Activated effector memory CD4-positive, alpha-beta T cell treated with anti-CD3 and anti-CD28 coated beads, Interleukin-2, amount 50 U/mL, for 16 hours (primary cell): ENCODE data around the gene SUPT6H.
A peak's percentile ranks its signal among the peaks of the same experiment; 100 is the strongest.

Experiments used
- DNase-seq: peaks from one replicate; pipeline ENCODE4 v3.0.0-alpha.2; 2020

SUPT6H gene

DNA sequence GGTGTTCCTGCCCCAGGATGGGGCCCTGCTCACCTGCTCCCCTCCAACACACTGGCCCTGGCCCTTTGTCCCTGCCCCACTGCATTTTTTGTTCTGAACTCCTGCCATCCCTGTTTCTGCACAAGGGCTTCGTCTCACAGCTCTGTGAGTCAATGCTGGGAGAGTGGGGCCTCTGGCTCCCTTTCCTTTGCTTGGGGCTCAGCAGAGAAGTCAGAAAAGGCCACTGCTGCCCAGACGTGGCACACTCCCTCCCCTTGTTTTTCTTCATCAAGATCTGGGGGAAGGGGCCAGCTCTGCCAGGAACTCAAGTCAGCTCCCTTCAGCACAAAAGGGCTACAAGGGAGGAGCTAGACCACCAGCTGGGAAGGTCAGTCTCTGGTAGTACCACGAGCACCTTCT, 40.7 kb downstream of the SUPT6H start:
- DNase-seq, result no peak

DNA sequence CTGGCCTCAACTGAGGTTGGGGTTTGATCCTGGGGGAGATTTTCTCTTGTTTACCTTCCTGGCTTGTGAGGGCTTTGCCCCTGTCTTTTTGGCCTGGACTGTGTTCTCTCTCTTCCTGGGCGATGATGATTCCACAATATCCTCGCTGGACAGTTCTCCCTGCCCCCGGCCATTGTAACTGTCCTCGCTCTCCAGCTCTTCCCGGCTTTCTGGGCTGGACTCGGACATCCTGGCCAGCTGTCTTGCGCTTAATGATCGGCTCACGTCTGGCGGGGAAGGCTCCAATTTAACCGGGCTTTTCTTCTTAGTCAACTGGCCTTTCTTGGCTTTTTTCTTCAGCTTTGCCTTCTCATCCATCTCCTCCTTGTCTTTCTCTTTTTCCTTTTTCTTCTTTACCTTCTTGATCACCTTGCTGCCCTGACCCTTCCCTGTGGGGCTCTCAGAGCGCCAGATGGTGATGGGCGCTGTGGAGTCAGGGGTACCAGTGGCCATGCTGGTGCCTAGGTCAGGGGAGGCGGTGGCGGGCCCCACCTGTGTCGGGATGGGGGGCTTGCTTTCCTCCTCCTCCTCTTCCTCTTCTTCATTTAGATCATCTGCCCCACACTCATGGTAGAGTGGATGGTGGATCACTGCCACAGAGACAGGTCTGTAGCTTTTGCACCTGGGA, 41.7 kb downstream of the SUPT6H start:
- DNase-seq, result no peak

DNA sequence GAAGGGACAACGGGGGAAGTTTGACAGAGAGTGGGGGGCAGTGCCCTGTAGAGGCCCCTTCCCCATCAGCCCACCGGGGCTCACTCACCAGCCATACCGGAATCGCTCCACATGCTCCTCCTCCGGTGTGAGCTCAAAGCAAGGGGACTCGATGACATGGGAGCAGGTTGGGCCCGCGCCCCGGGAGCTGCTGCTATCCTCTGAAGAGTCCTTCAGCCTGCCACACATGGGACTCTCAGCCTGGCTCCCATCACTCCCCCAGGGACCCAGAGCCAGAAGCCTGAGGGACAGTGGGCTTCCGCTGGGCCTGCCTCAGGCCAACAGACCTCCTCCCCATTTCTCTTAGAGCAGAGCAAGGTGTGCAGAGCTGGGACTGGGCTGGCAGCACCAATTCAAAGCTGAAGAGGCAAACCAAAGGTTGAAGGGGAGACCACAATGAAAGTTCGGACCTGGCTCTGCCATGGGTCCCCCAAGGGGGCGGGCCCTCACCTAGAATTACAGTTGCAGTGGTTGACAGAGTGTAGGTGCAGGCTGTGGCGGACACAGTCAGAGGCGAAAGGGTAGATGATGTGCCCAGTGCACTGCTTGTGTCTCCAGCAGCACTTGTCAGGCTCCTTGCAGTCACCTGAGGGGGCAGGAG, 42.3 kb downstream of the SUPT6H start:
- DNase-seq, result no peak

DNA sequence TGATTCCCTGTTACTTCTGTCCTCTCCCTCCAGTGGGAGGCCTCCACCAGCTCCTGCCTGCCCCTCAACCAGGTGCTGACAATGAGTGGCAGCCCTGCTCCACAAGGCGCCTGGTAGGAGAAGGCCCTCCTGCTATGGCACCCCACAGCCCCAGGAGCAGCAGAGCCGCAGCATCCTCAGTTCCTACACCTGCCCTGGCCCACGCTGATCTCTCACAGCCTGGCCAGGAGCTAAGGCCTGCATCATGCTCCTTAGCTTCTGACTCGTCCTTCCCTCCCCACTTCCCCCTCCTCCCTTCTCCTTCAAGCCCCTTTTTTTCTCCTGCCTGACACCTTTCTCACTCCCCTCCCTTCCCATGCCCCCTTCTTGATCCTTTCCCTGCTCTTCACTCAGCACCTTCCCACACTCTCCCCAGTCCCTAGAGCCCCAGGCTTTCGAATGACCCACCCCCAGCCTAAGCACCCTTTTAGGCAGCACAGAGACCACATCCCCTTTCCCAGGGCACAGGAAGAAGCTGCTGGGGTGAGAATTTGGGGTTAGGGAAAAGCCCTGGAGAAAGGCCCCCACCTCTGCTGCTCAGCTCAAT, 43.2 kb downstream of the SUPT6H start:
- no peak for DNase-seq

DNA sequence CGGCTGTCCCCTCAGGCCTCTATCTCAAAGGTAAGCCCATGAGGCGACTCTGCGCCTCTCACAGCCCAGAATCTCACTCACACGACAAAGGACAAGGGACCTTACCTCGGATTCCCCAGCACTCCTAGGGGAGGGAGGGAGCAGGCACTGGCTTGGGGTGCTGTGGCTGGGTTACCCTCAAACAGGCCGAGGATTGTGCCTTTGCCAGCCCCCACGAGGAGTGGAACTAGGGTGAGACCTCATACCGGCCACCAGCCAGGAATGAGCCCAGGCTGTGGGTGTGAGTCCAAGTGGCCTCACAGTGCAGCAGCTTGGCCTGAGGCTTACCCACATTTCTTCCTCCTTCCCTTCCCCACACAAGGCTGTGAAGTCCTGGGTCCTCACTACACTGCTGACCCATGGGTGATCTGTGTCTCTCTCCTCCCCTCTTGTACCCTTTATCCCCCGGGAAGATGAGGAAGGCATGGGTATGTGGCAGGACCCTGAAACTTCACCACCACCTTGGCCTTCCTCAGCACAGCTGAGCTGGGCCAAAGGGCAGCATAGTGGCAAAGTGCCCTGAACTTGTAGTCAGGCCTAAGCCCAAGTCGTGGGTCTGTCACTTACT, 43.8 kb downstream of the SUPT6H start:
- no peak for DNase-seq

DNA sequence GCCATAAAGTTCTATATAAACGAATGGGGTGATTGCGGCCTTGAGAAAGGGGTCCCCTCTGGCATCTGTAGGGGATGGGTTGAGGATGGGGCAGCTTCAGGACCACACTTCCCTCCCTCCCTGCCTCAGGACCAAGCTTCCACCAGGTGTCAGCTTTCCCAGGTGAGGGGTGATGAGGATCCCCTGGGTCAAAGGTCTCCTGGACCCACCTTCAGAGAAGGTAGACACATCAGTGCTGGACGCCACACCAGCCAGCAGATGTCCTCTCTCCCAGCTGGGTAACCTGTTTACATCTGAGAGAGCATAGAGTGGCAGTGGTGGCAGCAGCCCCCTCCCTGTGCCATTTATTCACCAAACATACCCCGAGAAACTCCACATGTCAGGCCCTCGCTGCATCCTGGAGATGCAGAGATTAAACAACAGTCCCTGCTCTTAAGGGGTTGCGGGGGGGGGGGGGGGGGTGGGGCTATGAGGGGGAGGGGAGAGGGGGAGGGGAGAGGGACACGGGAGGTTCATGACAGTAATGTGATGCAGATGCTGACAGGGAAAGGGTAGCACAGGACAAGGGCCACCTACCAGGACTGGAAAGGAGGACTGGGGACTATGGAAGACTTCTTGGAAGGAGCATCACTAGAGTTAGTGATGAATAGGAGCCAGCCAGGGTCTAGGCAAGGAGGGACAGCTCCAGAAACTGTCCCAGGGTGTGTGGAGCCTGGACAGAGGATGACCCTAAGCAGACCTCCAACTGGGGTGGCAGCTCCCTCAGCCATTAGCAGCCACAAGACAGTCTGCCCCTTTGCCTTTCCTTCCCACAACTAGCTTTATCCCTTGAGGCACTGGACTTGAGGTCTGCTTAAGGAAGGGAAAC, 44.7 kb downstream of the SUPT6H start:
- DNase-seq, result no peak

DNA sequence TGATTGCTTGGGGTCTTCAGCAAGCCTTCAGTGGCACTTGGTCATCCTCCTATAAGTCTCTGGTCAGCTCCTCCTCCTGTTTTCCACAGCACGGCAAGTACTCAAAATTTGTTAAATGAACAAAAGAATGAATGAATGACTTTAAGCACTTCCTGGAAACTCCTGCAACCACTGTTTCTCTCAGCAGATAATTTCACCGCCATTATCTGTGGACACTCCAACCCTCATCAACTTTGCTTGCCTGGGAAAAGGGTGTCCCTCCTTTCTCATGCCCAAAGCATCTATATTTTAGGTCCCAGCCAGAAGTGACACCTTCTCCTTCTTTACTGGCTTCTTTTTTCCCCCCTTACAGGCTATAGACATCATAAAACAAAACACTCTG, 45.3 kb downstream of the SUPT6H start:
- DNase-seq, result no peak

DNA sequence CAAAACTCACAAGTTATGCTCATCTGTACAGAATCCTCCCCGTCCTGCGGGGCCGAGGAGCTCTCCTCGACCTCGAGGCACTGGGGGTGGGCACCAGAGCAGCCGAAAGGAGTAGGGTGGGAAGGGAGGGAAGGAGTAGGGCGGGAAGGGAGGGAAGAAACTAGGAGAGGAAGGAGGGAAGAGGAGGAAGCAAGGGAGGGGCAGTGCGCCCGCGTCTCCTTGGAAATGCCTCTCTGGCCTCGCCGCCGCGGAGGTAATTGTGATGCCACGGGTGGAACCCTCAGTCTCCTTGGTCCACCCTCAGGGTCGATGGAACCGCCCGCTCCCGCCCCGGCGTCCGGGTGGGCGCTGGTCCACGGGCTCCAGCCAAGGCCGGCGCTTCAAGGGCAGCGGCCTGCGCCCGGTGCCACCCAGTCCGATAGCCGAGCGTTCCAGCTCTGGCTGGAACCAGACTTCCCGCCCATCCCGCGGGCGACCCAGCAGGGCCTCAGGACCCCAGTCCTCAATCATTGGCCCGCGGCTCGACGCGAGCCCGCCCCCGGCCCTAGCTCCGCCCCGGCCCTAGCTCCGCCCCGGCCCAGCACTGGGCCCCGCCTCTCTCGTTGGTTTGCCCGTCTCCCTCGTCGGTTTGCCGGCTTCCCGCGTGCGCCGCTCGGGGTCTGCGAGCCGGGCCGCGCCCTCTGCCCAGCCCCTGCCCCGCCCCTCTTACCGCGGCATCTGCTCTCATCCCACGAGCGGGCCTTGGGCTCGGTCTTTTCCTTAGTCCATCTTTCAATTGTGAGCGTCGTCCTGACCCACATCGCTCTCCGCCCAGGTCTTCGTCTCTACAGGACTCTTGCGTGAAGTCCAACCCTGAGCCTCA, 49.1 kb downstream of the SUPT6H start:
- peak; percentile 96 for DNase-seq

DNA sequence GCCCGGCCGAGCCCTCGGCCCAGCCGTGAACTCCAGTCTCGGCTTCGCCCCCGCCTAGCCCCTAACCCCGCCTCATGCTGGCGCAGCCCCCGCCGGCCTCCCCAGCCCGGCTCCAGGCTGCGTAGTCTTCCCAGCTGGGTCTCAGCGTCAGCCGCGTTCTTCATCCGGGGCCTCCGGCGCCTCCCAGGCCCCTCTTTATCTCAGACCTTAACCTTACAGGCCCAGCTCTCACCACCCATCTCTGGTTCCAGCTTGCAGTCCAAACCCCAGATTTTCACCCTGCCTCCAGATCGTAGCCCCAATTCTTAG, 49.7 kb downstream of the SUPT6H start, which contains the start of gene PROCA1:
Gene PROCA1, minus strand, starts transcription at position 166 of the 309 bp plus-strand sequence. CDS start 228 bp downstream, outside the sequence.
- no peak for DNase-seq

DNA sequence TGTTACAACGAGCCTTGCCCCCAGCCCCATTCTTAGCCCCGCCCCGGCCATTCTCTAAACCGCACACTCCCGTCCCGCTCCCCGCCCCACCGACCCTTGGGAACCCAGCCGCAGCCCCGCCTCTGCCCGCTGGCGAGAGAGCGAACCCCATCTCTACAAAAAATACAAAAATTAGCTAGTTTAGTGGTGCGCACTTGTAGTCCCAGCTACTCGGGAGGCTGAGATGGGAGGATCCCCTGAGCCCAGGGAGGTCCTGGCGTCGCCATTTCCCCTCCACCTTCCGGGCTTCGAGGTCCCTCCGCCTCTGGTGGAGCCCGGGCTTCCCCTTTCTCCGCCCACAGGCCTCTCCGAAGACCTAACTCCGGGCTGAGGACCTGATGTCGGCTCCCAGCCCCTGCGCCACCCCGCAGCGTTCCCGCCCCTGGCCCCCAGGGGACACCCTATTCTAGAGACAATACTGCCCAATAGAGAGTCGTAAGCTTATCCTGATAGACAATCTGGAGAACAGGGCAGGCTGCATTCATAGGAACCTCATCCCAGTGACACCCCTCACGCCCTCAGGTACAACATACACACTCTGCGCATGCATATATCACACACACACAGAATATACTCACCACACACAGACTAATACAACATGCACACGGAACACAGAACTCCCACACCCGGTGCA, 50.2 kb downstream of the SUPT6H start:
- peak; percentile 89 for DNase-seq

DNA sequence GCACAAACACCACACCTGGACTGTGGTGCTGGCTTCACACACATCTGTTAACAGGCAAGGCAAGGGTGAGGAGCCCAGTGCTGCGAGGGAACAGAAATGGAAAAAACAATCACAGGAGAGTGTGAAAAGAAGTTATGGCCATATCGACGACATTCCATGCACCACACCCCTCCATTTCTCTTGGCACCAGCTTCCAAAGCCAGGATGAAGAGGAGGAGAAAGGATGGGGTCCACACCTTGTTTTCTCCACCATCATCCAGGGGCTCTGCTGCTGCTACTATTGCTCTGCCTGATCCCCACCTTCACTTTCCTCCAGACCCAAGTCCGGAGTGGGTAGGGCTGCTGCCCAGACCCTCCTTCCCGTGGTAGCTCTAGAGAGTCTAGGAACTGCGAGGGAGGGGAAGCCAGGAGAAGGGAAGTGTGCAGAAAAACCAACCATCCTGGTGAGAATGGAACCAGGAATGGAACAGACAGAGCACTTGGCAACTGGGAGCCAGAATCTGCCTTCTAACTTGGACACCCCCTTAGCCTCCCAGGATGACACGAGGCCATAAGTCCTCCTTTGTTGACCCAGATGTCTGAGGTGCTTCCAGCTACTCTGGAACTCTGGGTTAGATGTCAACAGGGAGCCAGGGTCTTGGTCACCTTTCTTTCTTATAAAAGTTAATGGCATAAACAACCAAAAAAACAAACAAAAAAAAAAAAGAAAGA, 50.9 kb downstream of the SUPT6H start:
- no peak for DNase-seq

DNA sequence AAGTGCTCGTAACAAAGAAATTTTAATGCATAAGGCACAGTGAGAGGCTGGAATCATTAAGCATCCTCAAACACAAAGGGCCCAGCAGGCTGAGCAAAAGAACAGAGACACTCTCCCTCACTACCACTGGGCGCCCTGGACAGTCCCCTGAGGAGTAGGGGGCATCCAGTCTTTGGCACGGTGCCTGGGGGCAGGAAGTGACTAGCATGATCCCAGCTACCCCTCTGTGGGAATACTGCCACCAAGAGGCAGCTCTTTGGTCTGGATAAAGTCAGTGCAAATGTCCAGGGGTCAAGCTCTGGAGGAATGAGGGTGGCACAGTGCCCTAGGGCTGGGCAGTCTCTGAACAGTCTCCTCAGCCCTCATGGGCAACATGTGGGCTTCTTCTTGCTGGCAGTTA, 52.3 kb downstream of the SUPT6H start:
- no peak for DNase-seq

DNA sequence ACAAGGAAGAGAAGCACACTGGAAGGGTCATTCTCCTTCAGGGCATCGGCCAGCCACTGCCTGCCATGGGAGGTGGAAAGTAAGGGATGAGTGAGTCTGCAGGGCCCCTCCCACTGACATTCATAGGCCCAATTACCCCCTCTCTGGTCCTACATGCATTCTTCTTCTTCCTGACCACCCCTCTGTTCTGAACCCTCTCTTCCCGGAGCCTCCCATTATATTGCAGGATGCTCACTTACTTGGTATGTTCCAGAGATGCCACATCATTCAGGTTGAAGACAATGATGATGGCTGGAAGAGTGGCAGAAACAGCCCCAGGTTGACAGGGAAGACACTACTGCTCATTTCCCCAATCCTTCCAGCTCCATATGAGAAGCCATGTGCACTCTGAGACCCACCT, 53.2 kb downstream of the SUPT6H start:
- DNase-seq, result no peak

DNA sequence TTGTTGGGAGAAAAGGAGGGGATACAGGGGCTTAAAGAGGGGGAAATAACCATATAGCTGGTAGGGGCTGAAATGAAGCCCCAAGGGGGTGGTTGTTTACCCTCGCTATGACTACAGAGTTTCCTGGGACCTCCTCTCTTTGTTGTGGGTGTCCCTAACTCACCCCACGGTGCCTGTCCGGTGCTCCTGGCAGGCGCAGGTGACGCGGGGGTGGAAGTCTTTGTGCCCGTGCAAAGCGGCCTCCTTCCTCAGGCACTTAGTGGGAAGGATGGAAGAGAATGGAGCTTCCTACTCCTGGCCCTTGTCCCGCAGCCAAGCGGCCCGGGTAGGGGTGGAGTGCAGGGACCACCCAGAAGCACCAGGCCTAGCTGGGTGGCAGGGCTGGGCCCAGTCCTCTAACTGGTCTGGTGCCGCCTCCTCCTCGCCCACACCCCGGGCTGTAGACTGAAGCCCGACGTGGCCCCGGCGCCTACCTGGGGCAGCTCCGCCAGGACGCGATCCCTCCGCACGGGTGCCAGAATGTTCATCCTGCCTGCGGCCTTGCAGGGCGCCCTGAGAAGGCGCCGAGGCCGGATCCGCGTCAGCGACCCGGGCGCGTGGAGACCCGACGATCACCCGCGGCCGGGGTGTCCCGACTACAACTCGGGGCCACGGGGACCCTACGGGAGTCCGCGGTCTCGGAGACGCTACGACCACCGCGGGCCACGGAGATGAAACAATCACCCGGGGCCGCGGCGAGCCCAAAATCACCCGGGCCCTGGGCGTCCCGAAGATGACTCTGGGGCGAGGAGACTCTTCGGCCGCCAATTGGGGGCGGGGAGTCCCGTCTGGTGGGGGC, 55.0 kb downstream of the SUPT6H start:
- DNase-seq, result peak; percentile 74

DNA sequence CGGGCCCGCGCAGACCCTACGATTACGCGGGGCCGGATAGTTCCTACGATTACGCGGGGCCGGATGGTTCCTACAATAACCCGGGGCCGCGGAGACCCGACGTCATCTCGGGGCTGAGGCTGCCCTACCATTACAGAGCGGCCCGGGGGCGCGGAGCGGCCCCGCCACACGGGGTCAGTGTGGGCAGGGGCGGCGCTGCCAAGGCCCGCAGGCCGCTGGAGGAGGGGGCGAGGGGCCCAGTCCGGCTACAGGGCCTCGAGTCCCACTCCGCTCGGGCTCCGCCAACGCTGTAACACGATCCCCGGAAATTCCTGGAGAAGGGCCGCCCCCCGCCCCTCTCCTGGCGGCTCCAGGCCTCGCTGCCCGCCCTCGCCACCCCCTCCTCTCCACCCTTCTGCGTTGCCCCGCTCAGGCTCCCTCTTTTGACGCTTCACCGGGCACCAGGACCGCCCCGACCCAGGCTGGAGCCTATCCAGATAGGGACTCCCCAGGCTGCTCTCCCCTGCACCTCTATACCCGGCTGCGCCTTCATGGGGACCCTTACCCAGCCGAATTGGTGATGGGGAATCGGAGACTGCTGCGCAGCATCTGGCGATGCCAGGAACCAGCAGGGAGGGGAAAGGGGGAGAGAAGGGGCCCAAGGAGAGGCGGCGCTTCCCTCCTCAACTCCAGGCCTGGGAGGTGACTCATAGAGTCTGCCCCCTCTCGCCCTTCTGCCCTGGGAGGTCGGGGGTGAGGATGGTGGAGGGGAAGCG, 55.8 kb downstream of the SUPT6H start, which contains the start of gene RAB34:
Gene RAB34, minus strand, starts transcription at position 291 of the 755 bp plus-strand sequence. CDS start 602 bp downstream, outside the sequence.
- DNase-seq, result peak; percentile 81

DNA sequence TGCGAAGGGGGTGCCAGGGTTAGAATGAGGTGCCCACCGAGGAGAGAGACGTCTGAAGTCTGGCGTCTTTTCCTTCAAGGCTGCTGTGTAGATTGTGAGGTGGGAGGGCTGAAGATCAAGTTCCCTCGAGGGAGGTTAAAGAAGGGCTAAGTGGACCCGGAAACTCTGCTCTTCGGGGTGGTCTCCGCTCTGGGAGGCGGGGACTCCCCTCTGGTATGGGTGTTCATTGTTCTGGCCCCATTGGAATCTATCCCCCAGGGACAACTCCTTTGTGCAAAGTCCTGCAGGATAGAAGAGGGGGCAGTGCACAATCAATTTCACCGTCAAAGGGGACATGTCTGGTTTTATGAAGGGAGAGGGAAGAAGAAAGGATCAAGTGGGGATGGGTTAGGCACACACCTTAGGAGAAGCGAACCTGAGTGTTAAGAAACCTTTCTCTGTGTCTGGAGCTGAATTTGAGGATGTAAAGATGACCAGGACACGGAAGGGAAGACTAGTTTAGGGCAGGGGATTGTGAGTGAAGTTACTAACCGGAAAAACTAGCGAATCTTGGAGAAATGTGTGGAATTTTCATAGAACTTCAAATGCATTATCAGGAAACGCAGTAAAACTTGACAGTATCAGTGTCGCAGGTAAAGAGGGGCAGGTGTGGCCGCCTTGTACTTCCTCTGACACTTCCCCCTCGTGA, 56.5 kb downstream of the SUPT6H start:
- DNase-seq, result no peak

DNA sequence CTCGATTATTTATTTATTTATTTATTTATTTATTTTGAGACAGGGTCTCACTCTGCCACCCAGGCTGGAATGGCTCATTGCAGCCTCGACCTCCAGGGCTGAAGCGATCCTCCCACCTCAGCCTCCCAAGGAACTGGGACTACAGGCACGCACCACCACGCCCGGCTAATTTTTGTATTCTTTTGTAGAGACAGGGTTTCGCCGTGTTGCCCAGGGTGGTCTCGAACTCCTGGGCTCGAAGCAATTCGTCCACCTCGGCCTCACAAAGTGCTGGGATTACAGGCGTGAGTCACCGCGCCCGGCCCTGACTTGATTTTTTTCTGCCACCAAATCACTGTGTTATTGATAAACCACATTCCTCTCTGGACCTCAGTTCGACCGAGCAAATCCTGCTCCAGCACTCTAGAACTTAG, 57.0 kb downstream of the SUPT6H start:
- DNase-seq, result no peak

DNA sequence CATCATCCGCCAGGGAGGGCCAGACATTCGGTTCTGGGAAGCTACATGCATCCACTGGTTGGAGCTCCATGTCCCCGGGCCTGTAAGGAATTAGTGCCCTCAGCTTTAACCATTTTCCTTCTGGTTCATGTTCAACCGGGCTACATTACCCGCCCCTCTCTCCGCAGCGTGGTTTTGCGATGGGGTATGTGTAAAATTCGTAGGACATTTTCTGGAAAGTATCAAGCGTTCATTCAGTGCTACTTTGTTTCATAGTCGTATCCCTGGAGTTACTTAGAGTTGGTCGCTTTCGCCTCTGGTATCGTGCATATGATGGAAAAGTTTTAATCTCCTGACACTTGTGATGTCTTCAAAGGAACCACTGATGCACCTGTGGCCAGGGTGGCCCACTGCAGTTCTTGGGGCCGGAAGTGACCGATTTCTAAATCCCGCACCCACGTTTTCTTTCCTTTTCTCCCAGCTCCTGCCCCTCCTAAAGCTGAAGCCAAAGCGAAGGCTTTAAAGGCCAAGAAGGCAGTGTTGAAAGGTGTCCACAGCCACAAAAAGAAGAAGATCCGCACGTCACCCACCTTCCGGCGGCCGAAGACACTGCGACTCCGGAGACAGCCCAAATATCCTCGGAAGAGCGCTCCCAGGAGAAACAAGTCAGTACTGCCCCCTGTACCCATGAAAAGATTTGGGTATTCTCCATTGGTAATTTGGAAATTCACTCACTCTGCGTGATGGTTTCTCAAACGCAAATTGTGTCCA, 58.4 kb downstream of the SUPT6H start:
- DNase-seq, result peak; percentile 77
